Measurements from ENCODE around the gene TTLL6.

Gene TTLL6

DNA sequence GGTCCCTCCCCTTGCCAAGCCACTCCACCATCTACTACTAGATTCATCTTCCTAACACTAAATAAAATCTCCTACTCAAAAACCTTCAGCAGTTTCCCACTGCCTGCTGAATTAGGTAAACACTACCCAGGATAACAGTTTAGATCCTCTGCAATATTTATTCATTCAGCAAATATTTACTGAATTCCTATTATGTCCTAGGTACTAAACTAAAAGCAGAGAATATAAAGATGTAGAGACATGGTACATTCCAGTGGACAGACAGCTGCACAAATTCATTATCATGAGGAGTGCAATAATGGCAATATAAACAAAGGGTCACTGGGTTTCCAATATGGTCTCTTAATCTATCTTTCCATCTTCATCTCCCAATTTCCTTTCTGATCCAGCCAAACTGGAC lies 57.7 kb downstream of the TTLL6 start:
- no peak for DNase-seq (ENCODE audit: low read depth)

- no peak for DNase-seq (ENCODE audit: low read depth)
Observed at GRCh38 chr17:48757524-48757961, 59.5 kb downstream of the TTLL6 start.

DNA sequence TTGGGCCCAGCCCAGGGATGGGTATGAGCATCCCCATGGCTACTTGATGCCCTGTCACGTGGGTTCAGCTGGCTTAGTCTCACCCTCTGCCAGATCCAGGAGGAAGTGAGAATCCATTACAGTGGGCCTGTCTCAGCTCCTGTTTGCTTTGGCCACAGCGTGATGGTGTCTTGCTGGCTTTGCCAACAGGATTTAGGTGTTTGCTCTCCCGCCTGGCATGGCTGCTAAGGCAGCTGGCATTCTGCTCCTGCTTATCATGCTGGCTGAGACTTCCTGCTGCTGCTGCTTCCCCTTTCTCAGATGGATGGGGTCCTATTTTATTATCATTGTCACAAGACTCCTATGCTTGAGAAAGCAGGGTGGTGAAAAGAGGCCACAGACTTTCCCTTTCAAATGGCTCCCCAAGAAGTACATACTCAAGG lies 60.2 kb downstream of the TTLL6 start:
- DNase-seq (ENCODE audit: low read depth) = no peak

DNA sequence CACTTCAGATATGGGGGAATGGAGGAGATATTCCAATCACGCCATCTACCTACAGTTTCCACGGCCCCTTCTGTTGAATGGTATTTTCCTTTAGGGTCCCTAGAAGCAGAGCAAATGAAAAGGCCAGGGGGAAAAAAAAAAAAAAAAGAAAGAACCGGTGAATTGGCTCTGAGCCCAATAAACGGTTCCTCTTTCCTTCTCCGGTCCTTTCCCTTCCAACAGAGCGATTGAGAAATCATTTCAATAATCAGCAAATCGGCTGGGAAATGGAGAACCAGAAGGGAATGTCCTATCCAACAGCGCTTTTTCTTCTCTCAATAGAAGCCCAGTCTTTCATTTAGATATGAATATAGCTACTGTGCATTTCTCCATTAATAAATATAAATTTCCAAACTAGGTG lies 61.7 kb downstream of the TTLL6 start:
- DNase-seq (ENCODE audit: low read depth) = no peak

- no peak for DNase-seq (ENCODE audit: low read depth)
Observed at GRCh38 chr17:48754500-48755261, 62.3 kb downstream of the TTLL6 start.

- DNase-seq (ENCODE audit: low read depth) = no peak
Observed at GRCh38 chr17:48753794-48754499, 63.1 kb downstream of the TTLL6 start.

DNA sequence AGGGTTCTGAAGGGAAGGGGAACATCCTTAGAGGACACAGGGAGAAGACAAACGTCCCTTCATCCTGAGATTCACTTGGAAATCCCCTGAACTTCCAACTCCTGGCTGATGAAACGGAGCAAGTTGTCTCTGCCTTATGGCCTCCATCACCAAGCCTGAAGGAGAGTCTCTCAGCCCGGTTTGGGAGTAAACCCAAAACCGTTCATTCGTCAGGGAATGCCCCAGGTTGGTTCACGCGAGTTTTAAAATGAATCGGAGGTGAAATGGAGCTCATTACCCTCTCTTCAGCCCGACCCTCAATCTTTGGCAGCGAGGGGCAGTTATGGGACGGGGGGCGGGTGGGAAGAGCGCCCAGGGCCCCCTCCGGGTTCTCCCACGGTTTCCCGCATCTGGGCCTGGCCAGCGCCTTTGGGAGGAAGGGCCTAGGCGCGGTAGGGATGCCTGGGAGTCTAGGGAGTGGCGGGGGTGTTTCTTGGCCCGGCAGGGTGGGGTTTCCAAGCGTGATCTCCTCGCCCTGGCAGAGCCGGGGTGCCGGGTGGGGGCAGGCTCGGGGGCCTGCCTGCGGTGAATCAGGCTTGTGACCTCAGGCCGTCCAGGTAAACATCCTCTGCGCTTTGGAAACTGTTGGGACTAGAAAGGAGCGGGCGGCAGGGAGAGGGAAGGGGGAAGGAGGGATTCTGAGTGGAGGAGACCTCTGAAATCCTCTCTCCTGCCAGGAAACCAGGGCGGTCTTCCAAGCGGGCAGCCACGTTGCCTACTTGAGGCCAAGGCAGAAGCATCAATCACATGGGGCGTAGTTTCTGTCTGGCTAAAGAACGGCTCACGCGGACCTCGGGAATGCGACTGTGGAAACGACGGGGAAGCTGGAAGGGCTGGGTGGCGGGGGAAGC lies 64.4 kb downstream of the TTLL6 start:
- no peak for DNase-seq (ENCODE audit: low read depth)

DNA sequence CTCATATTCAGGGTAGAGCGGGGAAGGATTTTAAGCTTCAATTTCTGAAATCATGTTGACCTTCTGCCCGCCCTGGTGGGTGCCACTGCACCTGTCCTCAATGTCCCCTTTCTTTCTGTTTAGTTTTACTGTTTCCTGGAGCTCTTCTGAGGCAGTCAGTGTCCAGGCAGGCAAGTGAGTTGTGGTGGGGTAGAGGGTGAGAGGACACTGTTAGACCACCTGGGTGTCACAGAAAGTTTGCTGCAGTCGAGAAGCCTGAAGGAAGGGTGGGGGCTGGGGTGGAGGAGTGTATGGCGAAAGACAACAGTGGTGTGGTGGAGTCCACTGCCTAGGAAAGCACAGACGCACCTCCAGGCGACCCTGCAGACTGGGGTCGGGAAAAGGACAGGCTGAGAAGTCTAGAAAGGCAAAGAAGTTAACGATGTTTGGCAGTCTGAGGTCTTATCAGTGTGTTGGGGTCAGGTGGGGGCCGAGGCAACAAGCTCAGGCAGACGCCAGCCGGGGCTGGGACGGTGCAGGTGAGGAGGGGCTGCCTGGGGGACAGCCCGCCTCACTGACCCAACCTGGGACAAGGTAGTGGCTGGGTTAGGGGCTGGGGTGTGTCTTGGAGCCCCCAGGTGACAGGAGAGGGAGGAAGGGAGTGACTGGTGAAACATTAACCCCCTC lies 65.2 kb downstream of the TTLL6 start:
- DNase-seq (ENCODE audit: low read depth) = no peak

DNA sequence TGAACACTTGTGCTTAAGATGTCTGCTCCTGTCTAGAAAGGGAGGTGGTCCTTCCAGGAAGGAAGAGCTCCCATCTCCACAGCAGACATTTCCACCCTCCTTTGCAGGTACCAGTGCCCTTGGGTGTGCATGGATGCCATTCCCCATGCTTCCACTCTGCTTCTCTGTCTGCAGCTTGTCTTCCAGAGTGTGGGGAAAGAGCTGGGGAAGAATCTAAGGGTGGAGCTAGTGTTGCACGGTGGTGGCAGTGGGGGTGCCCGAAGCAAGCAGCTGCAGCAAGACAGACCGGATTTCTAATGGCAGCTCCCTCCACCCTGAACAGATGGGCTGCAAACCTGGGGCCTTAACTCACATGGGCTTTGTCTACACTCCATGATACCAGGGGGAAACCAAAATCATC lies 65.9 kb downstream of the TTLL6 start:
- no peak for DNase-seq (ENCODE audit: low read depth)

DNA sequence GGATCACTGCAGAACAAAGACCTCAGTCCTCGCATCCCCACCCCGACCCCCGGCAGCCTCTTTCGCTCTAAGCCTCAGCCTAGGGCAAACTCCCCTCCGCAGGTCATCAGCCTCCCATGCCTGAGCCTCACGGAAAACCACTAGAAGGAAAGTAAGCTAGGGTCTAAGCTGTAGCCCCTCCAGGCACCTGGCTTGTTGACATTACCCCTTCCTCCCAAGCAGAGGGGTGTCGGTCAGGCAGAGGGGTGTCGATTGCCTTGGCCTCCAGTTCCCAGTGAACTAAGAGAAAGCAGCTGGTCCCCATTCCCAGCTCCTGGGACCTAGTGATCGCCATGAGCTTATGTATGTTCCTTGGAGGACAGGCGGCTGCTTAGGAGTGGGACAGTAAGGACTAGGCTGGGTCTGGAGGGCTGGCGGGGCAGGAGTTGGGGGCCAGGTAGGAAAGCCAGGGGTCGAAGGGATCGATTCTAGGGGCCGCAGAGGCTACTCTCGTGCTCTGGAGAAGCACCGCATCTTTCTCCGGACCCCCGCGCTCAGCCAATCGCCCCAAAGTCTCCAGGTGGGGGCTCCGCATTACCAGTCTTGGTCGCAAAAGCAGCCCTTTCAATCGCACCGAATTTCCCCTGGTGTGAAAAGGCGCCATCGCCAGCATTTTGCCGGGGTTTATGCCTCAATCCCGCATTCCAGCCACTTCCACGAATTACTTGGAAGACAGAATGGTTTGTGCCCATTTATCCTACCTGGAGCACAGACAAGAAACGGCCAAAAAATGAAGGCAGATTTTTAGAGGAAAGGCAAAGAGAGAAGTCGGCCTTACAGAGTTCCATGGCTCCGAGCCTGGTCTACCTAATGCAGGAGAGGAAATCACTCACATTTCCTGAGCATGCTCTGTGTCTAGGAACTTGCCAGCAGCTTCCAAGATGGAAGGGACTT lies 67.1 kb downstream of the TTLL6 start:
- no peak for DNase-seq (ENCODE audit: low read depth)

GRCh38 chr17:48748718-48749566 lies 68.1 kb downstream of the TTLL6 start:
- DNase-seq (ENCODE audit: low read depth) = no peak

- no peak for DNase-seq (ENCODE audit: low read depth)
Observed at GRCh38 chr17:48747445-48748363, 69.3 kb downstream of the TTLL6 start.

DNA sequence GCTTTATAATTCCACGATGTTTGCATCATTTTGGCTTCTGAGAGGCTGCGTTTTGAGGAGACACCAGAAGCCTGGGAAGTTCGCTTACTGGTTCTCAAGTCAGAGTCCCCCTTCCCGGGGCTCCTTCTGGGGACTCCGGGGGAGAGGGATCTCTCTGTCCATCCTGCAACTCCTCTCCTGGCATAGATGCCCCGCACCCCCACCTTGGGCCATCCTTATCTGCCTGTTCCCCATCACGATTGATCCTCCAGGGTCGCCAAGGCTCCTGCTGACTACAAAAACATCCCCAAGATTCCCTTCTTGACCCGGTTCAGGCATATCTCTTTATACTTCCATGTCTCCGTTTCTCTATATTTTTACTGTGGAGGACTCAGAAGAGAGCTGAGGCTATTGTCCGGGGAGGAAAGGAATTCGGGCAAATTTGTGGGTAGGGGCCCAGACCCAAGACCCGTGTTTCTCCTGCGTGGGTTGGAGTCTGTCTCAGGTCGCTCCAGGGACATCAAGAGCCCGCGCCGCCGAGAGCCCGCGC lies 70.0 kb downstream of the TTLL6 start:
- no peak for DNase-seq (ENCODE audit: low read depth)

DNA sequence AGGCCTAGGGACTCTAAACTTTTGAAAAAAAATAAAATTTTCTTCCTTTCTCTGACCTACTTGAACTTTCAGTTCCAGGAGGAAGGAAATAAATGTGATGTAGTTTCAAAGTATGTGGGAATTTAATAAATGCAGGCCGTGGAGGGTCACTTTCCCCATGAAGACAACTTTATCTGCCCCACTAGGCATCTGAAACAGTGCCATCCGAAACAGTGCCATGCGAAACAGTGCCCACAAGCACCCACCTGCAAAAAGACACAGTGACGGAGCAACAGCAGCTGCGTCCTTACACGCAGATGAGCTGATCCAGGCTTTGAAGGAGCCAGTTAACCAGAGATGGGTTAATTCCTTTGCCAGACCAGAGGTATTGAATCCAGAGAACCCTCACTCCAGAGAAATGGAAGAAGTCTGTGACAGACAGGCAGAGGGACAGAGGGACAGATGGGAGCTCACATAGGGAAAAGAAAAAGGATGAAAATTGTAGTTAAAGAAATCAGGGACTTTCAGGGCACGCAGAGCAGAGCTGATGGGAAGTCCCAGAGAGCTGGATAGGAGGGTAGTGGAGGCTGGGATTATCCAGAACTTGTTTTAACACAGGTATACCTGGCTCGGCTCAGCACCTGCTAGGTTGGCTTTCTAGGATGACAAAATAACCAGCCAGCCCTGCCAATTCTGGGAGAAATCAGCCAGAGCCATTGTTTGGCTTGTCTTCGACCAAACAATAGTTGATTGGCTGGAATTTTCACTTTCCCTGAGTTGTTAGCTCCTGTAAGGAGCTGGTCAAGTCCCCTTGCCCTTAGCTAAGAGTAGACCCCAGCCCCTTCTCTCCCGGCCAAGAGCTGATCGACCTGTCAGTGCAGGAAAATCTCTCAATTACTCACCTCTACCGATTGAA lies 71.4 kb downstream of the TTLL6 start:
- DNase-seq (ENCODE audit: low read depth) = no peak

DNA sequence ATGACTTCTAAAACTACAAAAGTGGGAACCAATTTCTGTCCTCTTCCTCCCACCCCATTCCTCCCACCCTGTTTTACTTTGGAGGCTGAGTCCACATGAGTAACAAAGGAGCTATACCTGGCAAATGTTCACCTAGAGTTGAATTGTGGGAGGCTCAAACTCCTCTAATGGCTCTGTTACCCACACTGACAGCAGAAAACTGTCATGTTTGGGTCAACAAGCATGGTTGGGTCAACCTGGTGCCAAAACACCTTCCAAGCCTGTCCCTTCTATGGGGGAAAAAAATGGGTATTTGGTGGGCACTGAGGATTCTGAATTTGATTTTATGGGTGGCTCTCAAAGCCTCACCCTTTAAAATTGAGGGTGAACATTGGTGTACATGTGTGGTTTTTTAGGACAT lies 76.5 kb downstream of the TTLL6 start:
- DNase-seq (ENCODE audit: low read depth) = no peak

GRCh38 chr17:48738803-48739526 lies 78.1 kb downstream of the TTLL6 start:
- no peak for DNase-seq (ENCODE audit: low read depth)

DNA sequence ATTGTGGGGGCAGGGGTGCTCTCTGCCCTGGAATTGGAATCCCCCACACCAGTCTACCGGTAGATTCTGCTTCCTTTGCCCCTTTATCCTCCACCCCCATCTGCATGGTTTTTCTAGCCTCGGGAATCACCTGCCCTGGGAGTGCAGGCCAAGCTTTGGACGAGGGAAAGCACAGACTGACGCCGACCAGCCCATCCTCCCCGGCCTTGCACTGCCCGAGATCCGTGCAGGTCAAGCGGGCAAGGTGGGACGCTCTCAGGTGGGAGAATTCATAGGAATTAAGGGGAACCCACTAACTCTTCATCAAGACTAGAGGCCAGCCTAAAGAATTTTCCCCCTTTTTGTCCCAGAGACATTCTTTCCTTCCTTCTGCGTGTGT lies 78.6 kb downstream of the TTLL6 start:
- no peak for DNase-seq (ENCODE audit: low read depth)
